PC-3 (cell line): Measurements from ENCODE around the gene AFF3. TPM values are rescaled to one million over a fixed set of nuclear protein-coding genes. Genes with fewer than 3 reads are reported as not detected.

Experiments used
- ATAC-seq: fragments of 200-7000 bp; cut with Tn5 transposase; 2 replicates; pipeline ENCODE4 v1.9.1; 2020; ENCODE audit warnings: mild to moderate bottlenecking, moderate library complexity
- BruUV-seq: library from RNA; stranded (reverse); fragments of 400-500 nt; replicated peaks from 2 replicates; lab custom pipeline; 2021; lab: Mats Ljungman, UMichigan
- CTCF ChIA-PET: fragments of 300-600 bp; sonication (Branson Sonifier 250); formaldehyde crosslinking; loops from one replicate; lab custom pipeline; 2022; ENCODE audit warnings: antibody characterized with exemption; lab: Charles Lee
- POLR2A ChIA-PET: fragments of 300-600 bp; sonication (Branson Sonifier 250); formaldehyde crosslinking; loops from one replicate; lab custom pipeline; 2022; ENCODE audit warnings: antibody characterized with exemption; ENCODE audit not compliant: unreplicated experiment; lab: Charles Lee
- DNase-seq: peaks from one replicate; pipeline ENCODE4 v3.0.0-alpha.2; 2015
- H2AFZ ChIP-seq: fragments of 300-600 bp; sonication (generic); 2 replicates; pipeline ENCODE4 v1.6.0; 2016; ENCODE audit warnings: antibody characterized with exemption, low read length
- H3F3A ChIP-seq: fragments of 300-600 bp; sonication (generic); one replicate; pipeline ENCODE4 v1.6.0; 2017; ENCODE audit warnings: antibody characterized with exemption, low read length, control low read depth, mild to moderate bottlenecking; ENCODE audit not compliant: unreplicated experiment
- H3K27ac ChIP-seq: fragments of 300-600 bp; sonication (generic); 2 replicates; pipeline ENCODE4 v1.5.1; 2016; ENCODE audit warnings: mild to moderate bottlenecking, low read length
- H3K27me3 ChIP-seq: fragments of 300-600 bp; sonication (generic); 2 replicates; pipeline ENCODE4 v1.6.1; 2016; ENCODE audit warnings: low read length, mixed read lengths
- H3K36me3 ChIP-seq: fragments of 300-600 bp; sonication (generic); 2 replicates; pipeline ENCODE4 v1.6.1; 2016; ENCODE audit warnings: low read depth, mixed run types, low read length, mixed read lengths
- H3K4me1 ChIP-seq: fragments of 300-600 bp; sonication (generic); 2 replicates; pipeline ENCODE4 v1.5.1; 2016; ENCODE audit warnings: low read length; ENCODE audit not compliant: insufficient read depth
- H3K4me2 ChIP-seq: fragments of 300-600 bp; sonication (generic); 2 replicates; pipeline ENCODE4 v1.6.0; 2016; ENCODE audit warnings: low read length
- H3K4me3 ChIP-seq: fragments of 300-600 bp; sonication (generic); 2 replicates; pipeline ENCODE4 v1.5.1; 2016; ENCODE audit warnings: mild to moderate bottlenecking, low read length, mixed read lengths
- H3K79me2 ChIP-seq: fragments of 300-600 bp; sonication (generic); 2 replicates; pipeline ENCODE4 v1.6.1; 2017; ENCODE audit warnings: low read length, mixed read lengths
- H3K9ac ChIP-seq: fragments of 300-600 bp; sonication (generic); 2 replicates; pipeline ENCODE4 v1.6.0; 2016; ENCODE audit warnings: mild to moderate bottlenecking, low read length
- H3K9me2 ChIP-seq: fragments of 300-600 bp; sonication (generic); replicated peaks from 2 replicates; pipeline ENCODE4 v1.6.1; 2016; ENCODE audit warnings: mixed run types, low read length, mixed read lengths
- H3K9me3 ChIP-seq: fragments of 300-600 bp; sonication (generic); 2 replicates; pipeline ENCODE4 v1.6.1; 2016; ENCODE audit warnings: low read length, mixed read lengths
- H4K20me1 ChIP-seq: fragments of 300-600 bp; sonication (generic); 2 replicates; pipeline ENCODE4 v1.6.1; 2016; ENCODE audit warnings: low read length, mixed read lengths
- CTCF ChIP-seq: fragments of 300-600 bp; sonication (generic); conservative IDR thresholded peaks from 2 replicates; pipeline ENCODE4 v1.5.1; 2017; ENCODE audit warnings: antibody characterized with exemption, low read depth, mild to moderate bottlenecking, low read length
- EZH2 ChIP-seq: fragments of 300-600 bp; sonication (generic); IDR thresholded peaks from one replicate; pipeline ENCODE4 v1.6.1; 2017; ENCODE audit warnings: antibody characterized with exemption, mild to moderate bottlenecking, low read length; ENCODE audit not compliant: unreplicated experiment
- EZH2phosphoT487 ChIP-seq: fragments of 300-600 bp; sonication (generic); IDR thresholded peaks from 2 replicates; pipeline ENCODE4 v1.6.1; 2018; ENCODE audit warnings: mild to moderate bottlenecking, antibody characterized with exemption, low read length, borderline replicate concordance
- intact Hi-C: fragments of 100-400 bp; cut with micrococcal nuclease; formaldehyde crosslinking; loops from 2 replicates; pipeline ENCODE4 v1.9.0; 2023
- total RNA-seq: library from RNA; depleted of rRNA; stranded (reverse); fragments of >200 nt; gene quantifications from 2 replicates; pipeline ENCODE4 v1.2.3, GENCODE V29; 2014

Gene AFF3
- total RNA-seq, 1 experiment from 2014 or later: 0.04 TPM

GRCh38 chr2:99806758-99807157 is 335.6 kb downstream of the AFF3 start:
- H3K79me2 ChIP-seq: no peaks in the 10 kb centered on the region
- H3K9me2 ChIP-seq: no peaks in the 10 kb centered on the region
- H3K4me3 ChIP-seq: no peak overlapping the region
- peak overlapping the region; percentile 24 for H3K4me2 ChIP-seq
- intact Hi-C loops: no loop called here
- no peaks in the 10 kb centered on the region for H3F3A ChIP-seq
- H2AFZ ChIP-seq: no peak overlapping the region
- ChIA-PET CTCF (no interaction called here), POLR2A (no interaction called here)
- H3K9me3 ChIP-seq: no peaks in the 10 kb centered on the region
- peak; percentile 94 for DNase-seq
- TF ChIP-seq CTCF (no peak), EZH2phosphoT487 (no peak), EZH2 (no peak)
- peak overlapping the region; percentile 70 for H3K27ac ChIP-seq
- BruUV-seq: no TSS peak
- no peaks in the 10 kb centered on the region for H3K27me3 ChIP-seq
- H4K20me1 ChIP-seq: no peaks in the 10 kb centered on the region
- peak; percentile 6 for ATAC-seq
- peaks cover 77% of the 10 kb centered on the region for H3K4me1 ChIP-seq
- no peaks in the 10 kb centered on the region for H3K36me3 ChIP-seq
- H3K9ac ChIP-seq: no peak overlapping the region

- H3F3A ChIP-seq: no peaks in the 10 kb centered on the region
- H4K20me1 ChIP-seq: no peaks in the 10 kb centered on the region
- intact Hi-C loops: no loop called here
Observed at GRCh38 chr2:99805930-99806476, 336.4 kb downstream of the AFF3 start.

More at GRCh38 chr2:99805930-99806476, 336.4 kb downstream of the AFF3 start:
- no peaks in the 10 kb centered on the region for H3K9me2 ChIP-seq
- DNase-seq: no peak
- ChIA-PET POLR2A (no interaction called here), CTCF (no interaction called here)
- H3K27ac ChIP-seq: peak overlapping the region; percentile 70
- no peak for ATAC-seq
- H3K27me3 ChIP-seq: no peaks in the 10 kb centered on the region
- H3K79me2 ChIP-seq: no peaks in the 10 kb centered on the region
- H3K9ac ChIP-seq: no peak overlapping the region
- peak overlapping the region; percentile 24; the same call in 1 of the 2 replicates for H3K4me2 ChIP-seq
- H2AFZ ChIP-seq: no peak overlapping the region
- H3K4me1 ChIP-seq: peaks cover 69% of the 10 kb centered on the region
- no peak overlapping the region for H3K4me3 ChIP-seq
- BruUV-seq: no TSS peak
- TF ChIP-seq EZH2 (no peak), CTCF (no peak), EZH2phosphoT487 (no peak)
- no peaks in the 10 kb centered on the region for H3K9me3 ChIP-seq
- no peaks in the 10 kb centered on the region for H3K36me3 ChIP-seq
